GM21367 (cell line): ENCODE measurements around the gene KRTAP27-1.

ENCODE experiments used
- ATAC-seq: cut with Tn5 transposase; IDR thresholded peaks from one replicate; pipeline ENCODE4 v1.9.1; 2021; ENCODE audit not compliant: unreplicated experiment

Gene KRTAP27-1

DNA sequence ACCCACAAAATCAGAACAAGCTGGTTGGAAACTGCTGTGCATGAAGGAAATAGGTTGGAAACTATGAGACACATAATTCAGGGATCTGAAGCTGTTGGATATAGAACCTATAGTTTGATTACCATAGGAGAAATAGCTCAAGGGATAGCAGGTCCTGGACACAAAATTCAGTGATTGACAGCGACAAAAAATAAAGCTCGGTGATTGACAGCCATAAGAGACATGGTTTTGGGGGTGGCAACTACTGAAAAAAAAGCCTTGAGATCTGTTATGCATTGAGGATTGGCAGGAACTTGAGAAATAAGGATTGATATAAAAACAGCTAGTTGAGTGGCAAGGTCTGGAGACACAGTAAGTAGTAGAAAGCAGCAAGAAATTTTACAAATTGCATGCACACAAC is 48.3 kb downstream of the KRTAP27-1 start, which contains the start of gene KRTAP25-1:
TSS of gene KRTAP25-1 (minus strand) at position 300 of the 400 bp plus-strand sequence. CDS start at position 276, 24 bp downstream.
- ATAC-seq, result no peak
